ENCODE measurements around the gene TTN.

The TTN gene

GRCh38 chr2:178480227-178481181 lies 326.7 kb downstream of the TTN start, which contains the start of gene PLEKHA3:
Gene PLEKHA3 (plus strand): TSS chr2:178480457. CDS start chr2:178480870, 413 bp downstream.
- DNase-seq: peak; percentile 93

DNA sequence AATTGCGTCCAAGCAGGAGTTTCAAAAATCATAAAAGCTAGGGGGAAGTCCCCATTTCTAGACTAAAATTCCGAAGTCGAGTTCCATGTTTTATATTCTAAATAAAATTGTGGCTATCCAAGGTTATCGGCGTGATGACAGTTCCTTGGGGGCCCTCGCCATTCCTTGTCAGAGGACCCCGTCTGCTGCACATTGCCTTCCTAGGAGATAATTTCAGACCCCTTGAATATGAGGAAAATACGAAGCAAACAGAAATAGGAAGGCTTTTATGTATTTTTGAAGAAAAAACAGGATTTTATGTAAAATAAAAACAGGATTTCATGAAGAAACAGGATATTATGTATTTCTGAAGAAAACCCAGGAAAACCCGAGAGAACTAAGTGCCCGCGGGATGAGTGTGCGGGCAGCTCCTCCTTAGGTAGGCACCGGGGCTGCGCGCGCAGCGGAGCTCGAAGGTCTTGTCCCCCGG lies 327.4 kb downstream of the TTN start:
- DNase-seq: no peak

- no peak for DNase-seq
These were observed 328.0 kb downstream of the TTN start for GRCh38 chr2:178479275-178479616.

GRCh38 chr2:178478439-178479274 lies 328.6 kb downstream of the TTN start, which contains the start of gene FKBP7:
Gene FKBP7 (minus strand): TSS chr2:178478600. CDS start chr2:178478499, 101 bp downstream.
- DNase-seq: peak; percentile 86

DNA sequence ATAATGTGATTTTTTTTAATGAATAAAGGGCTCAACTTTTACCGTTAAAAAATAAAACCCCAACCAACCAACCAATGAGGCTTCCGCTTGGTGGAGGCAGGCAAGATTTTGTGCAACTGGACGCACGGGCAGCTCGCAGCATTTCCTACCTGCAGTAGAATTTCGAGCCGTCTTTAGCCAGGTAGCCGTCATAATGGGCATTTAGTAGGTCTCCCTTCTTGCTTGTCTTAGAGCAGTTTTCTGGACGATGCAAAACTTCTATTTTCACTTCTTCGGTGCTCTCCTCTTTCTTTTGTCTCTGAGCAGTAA lies 329.1 kb downstream of the TTN start:
- no peak for DNase-seq

GRCh38 chr2:178477443-178478129 lies 329.6 kb downstream of the TTN start:
- DNase-seq: no peak

- no peak for DNase-seq
These were observed 330.7 kb downstream of the TTN start for GRCh38 chr2:178476477-178476876.
